HG03575 (cell line): ENCODE data around the gene UNC13B.
"Not testable (repeated sequence)": the region's sequence is repeated elsewhere in the genome, so short reads cannot be mapped to it uniquely, and the experiment has no call there.

Experiments used
- ATAC-seq: cut with Tn5 transposase; IDR thresholded peaks from one replicate; pipeline ENCODE4 v1.9.1; 2021; ENCODE audit not compliant: unreplicated experiment, insufficient number of reproducible peaks, low FRiP score; ENCODE audit errors: extremely low read depth

Gene UNC13B

GRCh38 chr9:35198191-35198590 is 36.4 kb downstream of the UNC13B start:
- no peak for ATAC-seq

DNA sequence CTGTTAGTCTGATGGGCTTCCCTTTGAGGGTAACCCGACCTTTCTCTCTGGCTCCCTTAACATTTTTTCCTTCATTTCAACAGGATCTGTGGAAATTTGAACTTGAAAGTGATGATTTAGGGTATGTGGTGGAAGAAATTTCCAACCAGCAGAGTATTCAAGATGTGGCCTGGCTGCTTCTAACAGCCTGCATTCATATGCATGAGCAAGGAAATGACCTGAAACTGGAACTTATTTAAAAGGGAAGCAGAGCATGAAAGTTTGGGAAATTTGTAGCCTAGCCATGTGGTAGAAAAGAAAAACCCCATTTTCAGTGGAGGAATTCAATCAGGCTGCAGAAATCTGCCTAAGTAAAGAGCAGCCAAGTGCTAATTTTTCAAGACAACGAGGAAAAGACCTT is 41.7 kb downstream of the UNC13B start:
- ATAC-seq = no peak

GRCh38 chr9:35205340-35205739 is 43.5 kb downstream of the UNC13B start:
- ATAC-seq = no peak

GRCh38 chr9:35211854-35212253 is 50.0 kb downstream of the UNC13B start:
- ATAC-seq = no peak

GRCh38 chr9:35220659-35221338 is 59.0 kb downstream of the UNC13B start:
- ATAC-seq = no peak

- ATAC-seq = no peak
Observed at GRCh38 chr9:35225677-35226076, 63.9 kb downstream of the UNC13B start.

DNA sequence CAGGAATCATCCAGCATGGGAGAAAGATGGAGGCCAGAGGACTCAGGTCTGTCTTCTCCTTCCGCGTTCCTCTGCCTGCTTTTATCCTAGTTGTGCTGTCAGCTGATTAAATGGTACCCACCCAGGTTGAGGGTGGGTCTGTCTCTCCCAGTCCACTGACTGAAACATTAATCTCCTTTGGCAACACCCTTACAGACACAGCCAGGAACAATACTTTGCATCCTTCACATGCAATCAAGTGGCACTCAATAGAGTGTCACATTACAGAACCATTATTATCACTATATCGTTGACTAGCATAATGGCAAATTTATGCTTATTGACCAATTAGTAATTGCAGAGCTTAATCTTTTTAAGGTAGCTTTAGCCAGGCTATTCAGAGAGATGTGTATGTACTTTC is 64.8 kb downstream of the UNC13B start:
- ATAC-seq = no peak

GRCh38 chr9:35227284-35227683 is 65.5 kb downstream of the UNC13B start:
- no peak for ATAC-seq

- ATAC-seq = no peak
Observed at GRCh38 chr9:35229066-35229778, 67.4 kb downstream of the UNC13B start.

DNA sequence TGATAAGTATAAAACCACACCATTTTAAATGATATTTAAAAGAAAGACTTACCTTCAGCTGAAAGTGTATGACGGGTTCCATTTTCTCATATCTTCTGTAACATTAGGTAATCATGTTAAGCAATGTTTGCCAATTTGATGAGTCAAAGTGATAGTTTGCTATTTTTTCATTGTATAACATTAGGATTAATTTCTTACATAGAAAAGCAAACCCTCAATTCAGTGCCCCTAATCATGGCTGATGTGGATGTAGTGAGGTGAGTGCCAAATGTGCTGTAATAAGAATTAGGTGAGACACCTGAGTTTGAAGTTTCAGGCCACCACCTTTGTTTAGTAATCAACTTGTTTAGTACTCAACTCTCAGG is 68.0 kb downstream of the UNC13B start:
- no peak for ATAC-seq

GRCh38 chr9:35232867-35233544 is 71.2 kb downstream of the UNC13B start:
- no peak for ATAC-seq

DNA sequence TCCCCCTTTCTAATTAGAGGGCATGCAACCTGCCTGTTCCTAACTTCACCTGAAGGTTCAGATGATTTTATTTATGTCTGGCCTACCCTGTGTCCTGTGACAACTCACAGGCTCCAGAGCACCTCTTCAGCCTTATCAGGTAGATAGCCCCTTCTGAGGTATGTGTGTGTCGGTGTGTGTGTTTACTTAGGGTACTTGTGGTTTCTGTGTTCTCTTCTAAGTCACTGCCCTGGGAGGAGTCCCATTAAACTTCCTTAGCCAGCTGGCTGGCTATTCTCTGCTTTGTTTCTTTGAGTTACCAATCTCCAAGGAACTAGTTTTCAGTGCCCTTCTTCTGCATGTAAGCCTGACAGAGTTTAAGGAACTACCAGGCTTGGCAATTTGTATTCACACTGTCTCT is 74.9 kb downstream of the UNC13B start:
- no peak for ATAC-seq

GRCh38 chr9:35237311-35237710 is 75.5 kb downstream of the UNC13B start:
- ATAC-seq = no peak

DNA sequence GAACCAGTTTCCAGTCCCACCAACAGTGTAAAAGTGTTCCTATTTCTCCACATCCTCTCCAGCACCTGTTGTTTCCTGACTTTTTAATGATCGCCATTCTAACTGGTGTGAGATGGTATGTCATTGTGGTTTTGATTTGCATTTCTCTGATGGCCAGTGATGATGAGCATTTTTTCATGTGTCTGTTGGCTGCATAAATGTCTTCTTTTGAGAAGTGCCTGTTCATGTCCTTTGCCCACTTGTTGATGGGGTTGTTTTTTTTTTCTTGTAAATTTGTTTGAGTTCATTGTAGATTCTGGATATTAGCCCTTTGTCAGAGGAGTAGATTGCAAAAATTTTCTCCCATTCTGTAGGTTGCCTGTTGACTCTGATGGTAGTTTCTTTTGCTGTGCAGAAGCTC is 84.1 kb downstream of the UNC13B start:
- not testable (repeated sequence) for ATAC-seq

- no peak for ATAC-seq
Observed at GRCh38 chr9:35253075-35253474, 91.3 kb downstream of the UNC13B start.

- no peak for ATAC-seq
Observed at GRCh38 chr9:35254237-35254636, 92.4 kb downstream of the UNC13B start.

DNA sequence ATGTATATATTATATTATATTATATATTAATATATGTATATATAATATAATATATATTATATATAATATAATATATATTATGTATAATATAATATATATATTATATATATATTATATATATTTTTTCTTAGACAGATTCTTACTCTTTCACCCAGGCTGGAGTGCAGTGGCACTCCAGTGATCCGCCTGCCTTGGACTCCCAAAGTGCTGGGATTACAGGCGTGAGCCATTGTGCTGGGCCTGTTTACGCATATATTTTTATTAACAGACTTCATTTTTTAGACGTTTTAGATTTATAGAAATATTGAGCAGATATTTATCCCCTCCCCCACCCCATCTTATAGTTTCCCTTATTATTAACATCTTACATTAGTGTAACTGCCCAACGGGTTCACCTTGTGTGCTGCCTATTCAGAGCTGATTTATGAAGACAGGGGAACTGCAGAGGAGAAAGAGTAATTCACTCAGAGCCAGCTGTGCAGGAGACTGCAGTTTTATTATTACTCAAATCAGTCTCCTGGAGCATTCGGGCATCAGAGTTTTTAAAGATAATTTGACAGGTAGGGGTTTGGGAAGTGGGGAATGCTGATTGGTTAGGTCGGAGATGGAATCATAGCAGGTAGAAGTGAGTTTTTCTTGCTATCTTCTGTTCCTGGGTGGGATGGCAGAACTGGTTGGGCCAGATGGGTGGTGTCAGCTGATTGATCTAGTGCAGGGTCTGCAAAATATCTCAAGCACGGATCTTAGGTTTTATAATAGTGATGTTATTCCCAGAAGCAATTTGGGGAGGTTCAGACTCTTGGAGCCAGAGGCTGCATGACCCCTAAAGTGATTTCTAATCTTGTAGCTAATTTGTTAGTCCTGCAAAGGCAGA is 93.4 kb downstream of the UNC13B start:
- no peak for ATAC-seq

GRCh38 chr9:35257986-35258659 is 96.3 kb downstream of the UNC13B start:
- no peak for ATAC-seq
